Stomach (tissue), 4 donors: ENCODE measurements around the gene GLIPR2.

ENCODE experiments used
- CTCF ChIP-seq, 7 experiments: fragments of 450-650 bp in 4 of 7; fragments of 200-600 bp in 3 of 7; sonication (generic) in 3 of 7; IDR thresholded peaks; one replicate each; pipeline ENCODE4 v1.5.1; 2016 to 2019; ENCODE audit warnings: antibody characterized with exemption in 7 of 7, control low read depth in 2 of 7, mild to moderate bottlenecking in 1 of 7
- EP300 ChIP-seq: sonication (generic); formaldehyde crosslinking; IDR thresholded peaks from one replicate; pipeline ENCODE4 v1.6.1; 2017; ENCODE audit warnings: antibody characterized with exemption
- POLR2A ChIP-seq, 4 donors: fragments of 450-650 bp; IDR thresholded peaks; one replicate each; pipeline ENCODE4 v1.6.1; 2016; ENCODE audit warnings: antibody characterized with exemption in 4 of 4, control low read depth in 2 of 4, mild to moderate bottlenecking in 1 of 4, moderate library complexity in 1 of 4
- POLR2AphosphoS5 ChIP-seq, 3 donors: sonication (generic); formaldehyde crosslinking; IDR thresholded peaks; one replicate each; pipeline ENCODE4 v1.6.1; 2016; ENCODE audit warnings: antibody characterized with exemption in 3 of 3

GRCh38 chr9:36121971-36122370 is 14.6 kb upstream of the GLIPR2 start:
- no peak for TF ChIP-seq POLR2A (IDR thresholded peaks at IDR 0.05)
- TF ChIP-seq CTCF (IDR thresholded peaks at IDR 0.05), result no peak
- TF ChIP-seq POLR2AphosphoS5 (IDR thresholded peaks at IDR 0.05), result no peak
- no peak for TF ChIP-seq EP300
